Gastrocnemius medialis (tissue), 4 donors: Measurements from ENCODE around the gene ZNF892. TPM values are rescaled to one million over a fixed set of nuclear protein-coding genes. Genes with fewer than 3 reads are reported as not detected.

Source experiments
- ATAC-seq, 2 donors: fragments of 150-250 bp; one replicate each; pipeline ENCODE4 v1.9.1; 2016
- DNase-seq, 2 donors: peaks; one replicate each; pipeline ENCODE4 v3.0.0-alpha.2; 2019
- H3K27ac ChIP-seq, 4 donors: fragments of 200-600 bp; sonication (generic); 1 replicate in 1 of 4; 2 replicates in 3 of 4; pipeline ENCODE4 v1.5.1; 2016 to 2018; ENCODE audit warnings: mild to moderate bottlenecking in 2 of 4, moderate library complexity in 1 of 4
- H3K27me3 ChIP-seq, 3 donors: fragments of 200-600 bp; sonication (generic) in 2 of 3; 1 replicate in 1 of 3; 2 replicates in 2 of 3; pipeline versions ENCODE4 v1.5.1 to v1.6.0; 2016 to 2019; ENCODE audit warnings: mild to moderate bottlenecking in 1 of 3, moderate library complexity in 1 of 3
- H3K36me3 ChIP-seq, 2 donors: fragments of 200-600 bp; sonication (generic) in 1 of 2; one replicate each; pipeline ENCODE4 v1.5.1; 2017 to 2018
- H3K4me1 ChIP-seq, 2 donors: fragments of 200-600 bp; sonication (generic) in 1 of 2; one replicate each; pipeline ENCODE4 v1.5.1; 2016 to 2017; ENCODE audit warnings: mild to moderate bottlenecking in 2 of 2
- H3K4me3 ChIP-seq, 4 donors: fragments of 200-600 bp; sonication (generic) in 3 of 4; 1 replicate in 1 of 4; 2 replicates in 3 of 4; pipeline ENCODE4 v1.5.1; 2016 to 2019; ENCODE audit warnings: mild to moderate bottlenecking in 2 of 4
- H3K9me3 ChIP-seq, 3 donors: fragments of 200-600 bp; sonication (generic) in 2 of 3; 1 replicate in 1 of 3; 2 replicates in 2 of 3; pipeline ENCODE4 v1.5.1; 2016 to 2019
- POLR2A ChIP-seq, 2 donors: fragments of 450-650 bp; IDR thresholded peaks; one replicate each; pipeline ENCODE4 v1.6.1; 2017; ENCODE audit warnings: antibody characterized with exemption in 2 of 2, mild to moderate bottlenecking in 2 of 2, moderate library complexity in 2 of 2
- in situ Hi-C, 4 donors: fragments of 200-750 bp; cut with MboI; loops; one replicate each; pipeline versions ENCODE4 v1.15.0 to v1.8.0; 2017; ENCODE audit warnings: low sequenced_read_pairs in 4 of 4
- intact Hi-C: fragments of 100-400 bp; cut with DNase I; formaldehyde crosslinking; loops from one replicate; pipeline ENCODE4 v1.15.1; 2023; ENCODE audit warnings: low total_unique reads
- total RNA-seq, 4 donors: library from RNA; depleted of rRNA; stranded (reverse); fragments of >200 nt; gene quantifications; one replicate each; pipeline versions ENCODE4 v1.1.0 to v1.2.3, GENCODE V29; 2016
- TF ChIP-seq, protein P1 (sequence below), 5 experiments: fragments of 450-650 bp in 3 of 5; fragments of 200-600 bp in 2 of 5; sonication (generic) in 2 of 5; IDR thresholded peaks in 4 of 5; conservative IDR thresholded peaks in 1 of 5; 1 replicate in 4 of 5; 2 replicates in 1 of 5; pipeline ENCODE4 v1.5.1; 2016 to 2019; ENCODE audit warnings: antibody characterized with exemption in 5 of 5, mild to moderate bottlenecking in 3 of 5, moderate library complexity in 3 of 5

ZNF892 gene
- total RNA-seq, 4 donors from 2014 or later = 1.5 to 4.5 (median 2.1) TPM

DNA sequence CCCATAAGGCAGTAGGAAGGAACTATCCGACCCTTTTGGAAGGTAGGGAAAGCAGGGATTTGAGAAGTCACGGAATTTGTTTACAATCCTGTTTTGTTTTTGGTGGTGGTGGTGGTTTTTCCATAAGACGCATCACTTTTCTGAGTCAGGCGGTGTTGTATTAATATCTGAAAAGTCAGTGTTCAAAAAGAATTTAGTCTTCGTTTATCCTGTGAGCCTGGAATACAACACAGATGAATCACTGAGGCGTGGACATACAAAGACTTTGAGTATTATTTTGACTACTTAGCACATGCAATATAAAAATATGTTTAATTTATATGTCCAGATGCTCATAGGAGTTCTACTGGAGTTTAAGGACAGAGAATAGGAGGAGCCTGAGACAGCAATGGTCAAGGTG, 785 bp downstream of the ZNF892 start:
- Histone ChIP-seq H3K9me3 (peaks cover 3 to 15% (median 4%) of the 10 kb centered on the region in 3 donors), H3K27me3 (no peaks in the 10 kb centered on the region), H3K4me3 (peak overlapping the region; percentile 62 to 79 (median 70)), H3K36me3 (peaks cover 2 to 38% of the 10 kb centered on the region in 2 donors), H3K27ac (peak overlapping the region in 1 of 4 donors; percentile 85), H3K4me1 (peaks cover 14 to 16% of the 10 kb centered on the region in 2 donors)
- intact Hi-C loops = no loop called here
- in situ Hi-C loops = loop anchor here in 1 of 4 donors (5.0 to 10.0 kb wide), 2 partner anchors 41 to 83 kb away; partner anchors contain the start of genes MRPS5 and ZNF2
- DNase-seq (no peak), ATAC-seq (no peak)
- TF ChIP-seq, protein P1, sequence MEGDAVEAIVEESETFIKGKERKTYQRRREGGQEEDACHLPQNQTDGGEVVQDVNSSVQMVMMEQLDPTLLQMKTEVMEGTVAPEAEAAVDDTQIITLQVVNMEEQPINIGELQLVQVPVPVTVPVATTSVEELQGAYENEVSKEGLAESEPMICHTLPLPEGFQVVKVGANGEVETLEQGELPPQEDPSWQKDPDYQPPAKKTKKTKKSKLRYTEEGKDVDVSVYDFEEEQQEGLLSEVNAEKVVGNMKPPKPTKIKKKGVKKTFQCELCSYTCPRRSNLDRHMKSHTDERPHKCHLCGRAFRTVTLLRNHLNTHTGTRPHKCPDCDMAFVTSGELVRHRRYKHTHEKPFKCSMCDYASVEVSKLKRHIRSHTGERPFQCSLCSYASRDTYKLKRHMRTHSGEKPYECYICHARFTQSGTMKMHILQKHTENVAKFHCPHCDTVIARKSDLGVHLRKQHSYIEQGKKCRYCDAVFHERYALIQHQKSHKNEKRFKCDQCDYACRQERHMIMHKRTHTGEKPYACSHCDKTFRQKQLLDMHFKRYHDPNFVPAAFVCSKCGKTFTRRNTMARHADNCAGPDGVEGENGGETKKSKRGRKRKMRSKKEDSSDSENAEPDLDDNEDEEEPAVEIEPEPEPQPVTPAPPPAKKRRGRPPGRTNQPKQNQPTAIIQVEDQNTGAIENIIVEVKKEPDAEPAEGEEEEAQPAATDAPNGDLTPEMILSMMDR (IDR thresholded peaks at IDR 0.05 in 4 of 5, conservative IDR thresholded peaks at IDR 0.05 in 1 of 5) = no peak
- no peak for TF ChIP-seq POLR2A (IDR thresholded peaks at IDR 0.05)

GRCh38 chr2:95215018-95215612, 7.8 kb downstream of the ZNF892 start:
- Histone ChIP-seq H3K27me3 (no peaks in the 10 kb centered on the region), H3K4me3 (peak overlapping the region in 1 of 4 donors; percentile 12), H3K27ac (no peak overlapping the region), H3K4me1 (no peaks in the 10 kb centered on the region), H3K9me3 (peaks cover 27 to 74% (median 47%) of the 10 kb centered on the region in 3 donors), H3K36me3 (peaks cover 18 to 81% of the 10 kb centered on the region in 2 donors)
- in situ Hi-C loops = no loop called here
- DNase-seq = no peak
- no peak for ATAC-seq
- TF ChIP-seq, protein P1 (IDR thresholded peaks at IDR 0.05 in 4 of 5, conservative IDR thresholded peaks at IDR 0.05 in 1 of 5) = no peak
- no peak for TF ChIP-seq POLR2A (IDR thresholded peaks at IDR 0.05)
- intact Hi-C loops = no loop called here

DNA sequence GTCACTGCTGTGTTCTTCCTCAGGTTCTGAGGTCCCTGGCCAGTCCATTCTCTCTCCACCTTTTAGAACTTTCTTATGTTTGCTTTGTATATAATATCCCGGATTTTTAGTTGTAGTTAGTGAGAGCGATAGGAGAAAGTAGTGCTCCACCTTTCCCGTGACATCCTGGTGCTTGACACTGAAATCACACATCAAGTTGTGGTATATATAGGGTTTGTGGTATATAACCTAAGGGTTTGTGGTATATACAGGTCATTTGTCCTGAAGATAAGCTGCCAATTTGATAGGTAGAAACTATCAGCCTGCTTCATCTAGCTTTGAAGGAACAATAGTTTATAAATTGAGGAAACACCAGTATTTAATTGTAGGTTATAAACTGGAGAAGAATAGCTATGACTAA, 13.1 kb downstream of the ZNF892 start:
- Histone ChIP-seq H3K9me3 (peaks cover 10 to 60% (median 28%) of the 10 kb centered on the region in 3 donors), H3K27me3 (no peaks in the 10 kb centered on the region), H3K36me3 (peaks cover 7 to 49% of the 10 kb centered on the region in 2 donors), H3K4me1 (no peaks in the 10 kb centered on the region), H3K4me3 (no peak overlapping the region), H3K27ac (no peak overlapping the region)
- TF ChIP-seq, protein P1 (IDR thresholded peaks at IDR 0.05 in 4 of 5, conservative IDR thresholded peaks at IDR 0.05 in 1 of 5) = no peak
- no peak for TF ChIP-seq POLR2A (IDR thresholded peaks at IDR 0.05)
- no peak for ATAC-seq
- intact Hi-C loops = no loop called here
- in situ Hi-C loops = no loop called here
- DNase-seq = no peak

DNA sequence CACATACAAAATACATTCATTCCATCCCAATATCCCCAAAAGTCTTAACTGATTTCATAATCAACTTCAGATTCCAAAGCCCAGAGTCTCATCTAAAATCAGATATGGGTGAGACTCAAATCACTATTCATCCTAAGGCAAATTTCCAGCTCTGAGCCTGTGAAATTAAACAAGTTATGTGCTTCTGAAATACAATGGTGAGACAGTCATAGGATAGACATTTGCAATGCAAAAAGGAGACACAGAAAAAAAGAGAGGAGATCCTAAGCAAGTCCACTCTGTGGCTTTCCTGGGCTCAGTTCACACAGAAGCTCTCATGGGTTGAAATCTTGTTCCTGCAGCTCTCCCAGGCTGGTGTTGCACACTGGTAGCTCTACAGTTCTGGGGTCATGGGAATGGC, 18.3 kb downstream of the ZNF892 start:
- Histone ChIP-seq H3K4me1 (no peaks in the 10 kb centered on the region), H3K4me3 (no peak overlapping the region), H3K36me3 (peaks cover 0 to 16% of the 10 kb centered on the region in 2 donors), H3K27ac (no peak overlapping the region), H3K27me3 (no peaks in the 10 kb centered on the region), H3K9me3 (peaks cover 0 to 23% (median 2%) of the 10 kb centered on the region in 3 donors)
- no peak for ATAC-seq
- in situ Hi-C loops = no loop called here
- intact Hi-C loops = no loop called here
- no peak for TF ChIP-seq POLR2A (IDR thresholded peaks at IDR 0.05)
- TF ChIP-seq, protein P1 (IDR thresholded peaks at IDR 0.05 in 4 of 5, conservative IDR thresholded peaks at IDR 0.05 in 1 of 5) = no peak
- no peak for DNase-seq
